Chondrocyte (in vitro differentiated cells): ENCODE measurements around the gene FREM2. TPM values are rescaled to one million over a fixed set of nuclear protein-coding genes. Genes with fewer than 3 reads are reported as not detected.

ENCODE experiments used
- DNase-seq: peaks from one replicate; pipeline ENCODE4 v3.0.0; 2021; ENCODE audit warnings: mixed read lengths, low spot score
- H3K27ac Mint-ChIP-seq: one replicate; pipeline ENCODE4 v1.8.0; 2021; ENCODE audit warnings: mild to moderate bottlenecking, moderate library complexity, mixed read lengths; ENCODE audit not compliant: unreplicated experiment
- H3K27me3 Mint-ChIP-seq: 2 replicates; pipeline ENCODE4 v1.8.0; 2021; ENCODE audit warnings: low read depth, mixed read lengths
- H3K36me3 Mint-ChIP-seq: 2 replicates; pipeline ENCODE4 v1.8.0; 2021; ENCODE audit warnings: low read depth, mixed read lengths
- H3K4me1 Mint-ChIP-seq: 2 replicates; pipeline ENCODE4 v1.8.0; 2021; ENCODE audit warnings: low read depth, mild to moderate bottlenecking, mixed read lengths
- H3K4me3 Mint-ChIP-seq: one replicate; pipeline ENCODE4 v1.8.0; 2021; ENCODE audit warnings: mild to moderate bottlenecking, moderate library complexity, mixed read lengths; ENCODE audit not compliant: unreplicated experiment
- H3K9me3 Mint-ChIP-seq: 2 replicates; pipeline ENCODE4 v1.8.0; 2021; ENCODE audit warnings: low read depth, mixed read lengths
- CTCF ChIP-seq: fragments of 200-600 bp; sonication (generic); IDR thresholded peaks from 2 replicates; pipeline ENCODE4 v1.5.0; 2021; ENCODE audit warnings: antibody characterized with exemption, mild to moderate bottlenecking, moderate library complexity
- total RNA-seq: library from RNA; stranded (reverse); gene quantifications from 3 replicates; pipeline ENCODE4 v1.2.1, GENCODE V29; 2021

Gene FREM2
- total RNA-seq, 1 donor from 2014 or later, result 0.07 TPM

GRCh38 chr13:38767506-38768265, 80.8 kb downstream of the FREM2 start:
- DNase-seq, result no peak
- Mint-ChIP-seq H3K27me3 (peaks cover 2% of the 10 kb centered on the region), H3K9me3 (no peaks in the 10 kb centered on the region), H3K4me1 (peaks cover 5% of the 10 kb centered on the region), H3K36me3 (no peaks in the 10 kb centered on the region), H3K4me3 (no peak overlapping the region), H3K27ac (no peak overlapping the region)
- no peak for TF ChIP-seq CTCF

GRCh38 chr13:38769526-38769925, 82.6 kb downstream of the FREM2 start:
- peaks cover 5% of the 10 kb centered on the region for H3K4me1 Mint-ChIP-seq
- H3K27ac Mint-ChIP-seq, result no peak overlapping the region
- H3K9me3 Mint-ChIP-seq, result no peaks in the 10 kb centered on the region
- DNase-seq, result no peak
- no peaks in the 10 kb centered on the region for H3K36me3 Mint-ChIP-seq
- no peak overlapping the region for H3K4me3 Mint-ChIP-seq
- TF ChIP-seq CTCF, result no peak
- H3K27me3 Mint-ChIP-seq, result peaks cover 5% of the 10 kb centered on the region

- peaks cover 3% of the 10 kb centered on the region for H3K27me3 Mint-ChIP-seq
- no peak overlapping the region for H3K27ac Mint-ChIP-seq
- H3K4me1 Mint-ChIP-seq, result no peaks in the 10 kb centered on the region
These were observed 88.2 kb downstream of the FREM2 start for GRCh38 chr13:38775085-38775484.

GRCh38 chr13:38777347-38778119, 90.7 kb downstream of the FREM2 start:
- Mint-ChIP-seq H3K4me1 (no peaks in the 10 kb centered on the region), H3K9me3 (peaks cover 5% of the 10 kb centered on the region), H3K27me3 (peaks cover 3% of the 10 kb centered on the region), H3K27ac (no peak overlapping the region), H3K36me3 (no peaks in the 10 kb centered on the region), H3K4me3 (no peak overlapping the region)
- TF ChIP-seq CTCF, result no peak
- DNase-seq, result no peak

More at GRCh38 chr13:38775085-38775484, 88.2 kb downstream of the FREM2 start:
- no peak for TF ChIP-seq CTCF
- H3K4me3 Mint-ChIP-seq, result no peak overlapping the region
- H3K9me3 Mint-ChIP-seq, result peaks cover 5% of the 10 kb centered on the region
- DNase-seq, result no peak
- H3K36me3 Mint-ChIP-seq, result no peaks in the 10 kb centered on the region

- no peak overlapping the region for H3K27ac Mint-ChIP-seq
- TF ChIP-seq CTCF, result no peak
- H3K9me3 Mint-ChIP-seq, result peaks cover 7% of the 10 kb centered on the region
- H3K4me3 Mint-ChIP-seq, result no peak overlapping the region
- no peaks in the 10 kb centered on the region for H3K4me1 Mint-ChIP-seq
- H3K27me3 Mint-ChIP-seq, result no peaks in the 10 kb centered on the region
- DNase-seq, result no peak
- H3K36me3 Mint-ChIP-seq, result no peaks in the 10 kb centered on the region
These were observed 94.7 kb downstream of the FREM2 start for GRCh38 chr13:38781539-38781938.
